ENCODE measurements around the gene CMTR1.

CMTR1 gene

GRCh38 chr6:37502703-37503291, 69.8 kb downstream of the CMTR1 start:
- in situ Hi-C loops (cut with MboI; ENCODE audit: low sequenced_read_pairs, unreplicated experiment), result no loop called here
- TF ChIP-seq CTCF (IDR thresholded peaks at IDR 0.05; ENCODE audit: borderline replicate concordance, control extremely low read depth, extremely low read depth, insufficient read depth, missing control alignments), result no peak
- no peak for DNase-seq (ENCODE audit: low spot score)

GRCh38 chr6:37503309-37503965, 70.4 kb downstream of the CMTR1 start:
- no peak for TF ChIP-seq CTCF (IDR thresholded peaks at IDR 0.05; ENCODE audit: borderline replicate concordance, control extremely low read depth, extremely low read depth, insufficient read depth, missing control alignments)
- DNase-seq (ENCODE audit: low spot score), result no peak
- in situ Hi-C loops (cut with MboI; ENCODE audit: low sequenced_read_pairs, unreplicated experiment), result no loop called here

- in situ Hi-C loops (cut with MboI; ENCODE audit: low sequenced_read_pairs, unreplicated experiment), result no loop called here
- no peak for TF ChIP-seq CTCF (IDR thresholded peaks at IDR 0.05; ENCODE audit: borderline replicate concordance, control extremely low read depth, extremely low read depth, insufficient read depth, missing control alignments)
- no peak for DNase-seq (ENCODE audit: low spot score)
Measured at GRCh38 chr6:37504024-37504423, 71.0 kb downstream of the CMTR1 start.

- in situ Hi-C loops (cut with MboI; ENCODE audit: low sequenced_read_pairs, unreplicated experiment), result no loop called here
- no peak for DNase-seq (ENCODE audit: low spot score)
- no peak for TF ChIP-seq CTCF (IDR thresholded peaks at IDR 0.05; ENCODE audit: borderline replicate concordance, control extremely low read depth, extremely low read depth, insufficient read depth, missing control alignments)
Measured at GRCh38 chr6:37506479-37506878, 73.5 kb downstream of the CMTR1 start.

GRCh38 chr6:37507077-37507476, 74.1 kb downstream of the CMTR1 start:
- no peak for DNase-seq (ENCODE audit: low spot score)
- in situ Hi-C loops (cut with MboI; ENCODE audit: low sequenced_read_pairs, unreplicated experiment), result no loop called here
- TF ChIP-seq CTCF (IDR thresholded peaks at IDR 0.05; ENCODE audit: borderline replicate concordance, control extremely low read depth, extremely low read depth, insufficient read depth, missing control alignments), result no peak

GRCh38 chr6:37507690-37508421, 74.8 kb downstream of the CMTR1 start:
- in situ Hi-C loops (cut with MboI; ENCODE audit: low sequenced_read_pairs, unreplicated experiment), result no loop called here
- no peak for TF ChIP-seq CTCF (IDR thresholded peaks at IDR 0.05; ENCODE audit: borderline replicate concordance, control extremely low read depth, extremely low read depth, insufficient read depth, missing control alignments)
- DNase-seq (ENCODE audit: low spot score), result no peak
